Adrenal gland (tissue), 12 donors: ENCODE data around the gene SH3PXD2B. TPM values are rescaled to one million over a fixed set of nuclear protein-coding genes. Genes with fewer than 3 reads are reported as not detected.
"Not testable (repeated sequence)": the region's sequence is repeated elsewhere in the genome, so short reads cannot be mapped to it uniquely, and the experiment has no call there.

ENCODE experiments used
- DNase-seq, 7 donors: peaks; one replicate each; pipeline ENCODE4 v3.0.0-alpha.2; 2019 to 2020
- H3K27ac ChIP-seq, 5 donors: fragments of 200-600 bp; sonication (generic) in 4 of 5; 1 replicate in 3 of 5; 2 replicates in 2 of 5; pipeline versions ENCODE4 v1.5.1 to v1.8.0; 2016 to 2020; ENCODE audit warnings: mild to moderate bottlenecking in 1 of 5
- H3K27me3 ChIP-seq: fragments of 200-600 bp; 2 replicates; pipeline ENCODE4 v1.8.0; 2021
- H3K36me3 ChIP-seq, 2 donors: fragments of 200-600 bp; replicated peaks in 1 of 2; 1 replicate in 1 of 2; 2 replicates in 1 of 2; pipeline versions ENCODE4 v1.5.1 to v1.8.0; 2018 to 2022
- H3K4me1 ChIP-seq, 2 donors: fragments of 200-600 bp; replicated peaks in 1 of 2; 1 replicate in 1 of 2; 2 replicates in 1 of 2; pipeline versions ENCODE4 v1.5.1 to v1.8.0; 2018 to 2021
- H3K4me3 ChIP-seq, 4 donors: fragments of 200-600 bp; sonication (generic) in 3 of 4; one replicate each; pipeline ENCODE4 v1.5.1; 2016 to 2018
- H3K9me3 ChIP-seq, 3 donors: fragments of 200-600 bp; sonication (generic) in 1 of 3; replicated peaks in 1 of 3; 1 replicate in 2 of 3; 2 replicates in 1 of 3; pipeline versions ENCODE4 v1.5.1 to v1.8.0; 2016 to 2021
- POLR2A ChIP-seq, 2 donors: fragments of 450-650 bp; IDR thresholded peaks; one replicate each; pipeline ENCODE4 v1.6.1; 2017; ENCODE audit warnings: antibody characterized with exemption in 2 of 2, mild to moderate bottlenecking in 2 of 2, moderate library complexity in 1 of 2
- WGBS, 4 donors: extraction: QIAGEN DNeasy Blood & Tissue Kit in 2 of 4; methylation state at CpG; one replicate each; pipeline versions ENCODE4 v1.1.5 to v1.1.7; 2013 to 2017; 5-methylcytosine and 5-hydroxymethylcytosine counted together
- intact Hi-C, 2 donors: fragments of 100-400 bp; cut with DNase I; formaldehyde crosslinking; loops; one replicate each; pipeline versions ENCODE4 v1.14.1 to v1.15.0; 2022 to 2023
- polyA plus RNA-seq, 3 donors: library from polyadenylated mRNA; stranded (reverse); fragments of 200-250 nt in 2 of 3; fragments of 350-450 nt in 1 of 3; fragmentation: Illumina TruSeq in 1 of 3; extraction: RNeasy Lipid Tissue Mini Kit (QIAGEN cat#74804) in 1 of 3; gene quantifications; one replicate each; pipeline ENCODE4 v1.2.3, GENCODE V29; 2013 to 2014
- total RNA-seq, 9 donors: library from RNA; depleted of rRNA in 4 of 9; stranded (reverse); fragments of >200 nt in 4 of 9; fragments of 120-200 nt in 1 of 9; fragmentation: NEBNext Ultra II Directional in 1 of 9; extraction: Animal tissue kit (Norgen Biotek cat#: 25700) in 1 of 9; gene quantifications; one replicate each; pipeline versions ENCODE4 v1.1.0 to v1.2.4, GENCODE V29; 2013 to 2023
- TF ChIP-seq, protein P1 (sequence below), 6 experiments: fragments of 450-650 bp in 4 of 6; fragments of 200-600 bp in 2 of 6; sonication (generic) in 1 of 6; IDR thresholded peaks; 1 replicate in 5 of 6; 2 replicates in 1 of 6; pipeline versions ENCODE4 v1.5.1 to v1.8.0; 2016 to 2021; ENCODE audit warnings: antibody characterized with exemption in 6 of 6, mild to moderate bottlenecking in 2 of 6, moderate library complexity in 1 of 6
- donor health status: healthy with polysubstance abuse.
- donor health status: Bipolar disorder and iron deficiency.
- donor health status: DM: yes; HTN: yes; CAD: no.
- donor health status: DM: no; HTN: no; CAD: no.
- donor health status: DM: no; HTN: no; CAD: no.
- donor health status: DM: yes; HTN: yes; CAD: no.

SH3PXD2B gene
- total and polyA plus RNA-seq, 12 donors: 15.2 to 111 (median 51.5) TPM

- WGBS, 4 donors: 94 to 97% (median 96%) methylated on average over 6 of the region's 6 CpGs
- peaks cover 0 to 50% of the 10 kb centered on the region in 2 donors for H3K36me3 ChIP-seq
- H3K4me1 ChIP-seq: no peaks in the 10 kb centered on the region
- peaks cover 0 to 8% (median 0%) of the 10 kb centered on the region in 3 donors for H3K9me3 ChIP-seq
- H3K4me3 ChIP-seq: no peak overlapping the region
- no peaks in the 10 kb centered on the region for H3K27me3 ChIP-seq
- H3K27ac ChIP-seq: no peak overlapping the region
- intact Hi-C loops: no loop called here
- TF ChIP-seq POLR2A (IDR thresholded peaks at IDR 0.05): no peak
- TF ChIP-seq, protein P1, sequence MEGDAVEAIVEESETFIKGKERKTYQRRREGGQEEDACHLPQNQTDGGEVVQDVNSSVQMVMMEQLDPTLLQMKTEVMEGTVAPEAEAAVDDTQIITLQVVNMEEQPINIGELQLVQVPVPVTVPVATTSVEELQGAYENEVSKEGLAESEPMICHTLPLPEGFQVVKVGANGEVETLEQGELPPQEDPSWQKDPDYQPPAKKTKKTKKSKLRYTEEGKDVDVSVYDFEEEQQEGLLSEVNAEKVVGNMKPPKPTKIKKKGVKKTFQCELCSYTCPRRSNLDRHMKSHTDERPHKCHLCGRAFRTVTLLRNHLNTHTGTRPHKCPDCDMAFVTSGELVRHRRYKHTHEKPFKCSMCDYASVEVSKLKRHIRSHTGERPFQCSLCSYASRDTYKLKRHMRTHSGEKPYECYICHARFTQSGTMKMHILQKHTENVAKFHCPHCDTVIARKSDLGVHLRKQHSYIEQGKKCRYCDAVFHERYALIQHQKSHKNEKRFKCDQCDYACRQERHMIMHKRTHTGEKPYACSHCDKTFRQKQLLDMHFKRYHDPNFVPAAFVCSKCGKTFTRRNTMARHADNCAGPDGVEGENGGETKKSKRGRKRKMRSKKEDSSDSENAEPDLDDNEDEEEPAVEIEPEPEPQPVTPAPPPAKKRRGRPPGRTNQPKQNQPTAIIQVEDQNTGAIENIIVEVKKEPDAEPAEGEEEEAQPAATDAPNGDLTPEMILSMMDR (IDR thresholded peaks at IDR 0.05): no peak
- no peak for DNase-seq
These were observed 80.6 kb downstream of the SH3PXD2B start for GRCh38 chr5:172373680-172374079.

- H3K36me3 ChIP-seq: peaks cover 0 to 30% of the 10 kb centered on the region in 2 donors
- intact Hi-C loops: no loop called here
These were observed 82.6 kb downstream of the SH3PXD2B start for GRCh38 chr5:172371684-172372083.

DNA sequence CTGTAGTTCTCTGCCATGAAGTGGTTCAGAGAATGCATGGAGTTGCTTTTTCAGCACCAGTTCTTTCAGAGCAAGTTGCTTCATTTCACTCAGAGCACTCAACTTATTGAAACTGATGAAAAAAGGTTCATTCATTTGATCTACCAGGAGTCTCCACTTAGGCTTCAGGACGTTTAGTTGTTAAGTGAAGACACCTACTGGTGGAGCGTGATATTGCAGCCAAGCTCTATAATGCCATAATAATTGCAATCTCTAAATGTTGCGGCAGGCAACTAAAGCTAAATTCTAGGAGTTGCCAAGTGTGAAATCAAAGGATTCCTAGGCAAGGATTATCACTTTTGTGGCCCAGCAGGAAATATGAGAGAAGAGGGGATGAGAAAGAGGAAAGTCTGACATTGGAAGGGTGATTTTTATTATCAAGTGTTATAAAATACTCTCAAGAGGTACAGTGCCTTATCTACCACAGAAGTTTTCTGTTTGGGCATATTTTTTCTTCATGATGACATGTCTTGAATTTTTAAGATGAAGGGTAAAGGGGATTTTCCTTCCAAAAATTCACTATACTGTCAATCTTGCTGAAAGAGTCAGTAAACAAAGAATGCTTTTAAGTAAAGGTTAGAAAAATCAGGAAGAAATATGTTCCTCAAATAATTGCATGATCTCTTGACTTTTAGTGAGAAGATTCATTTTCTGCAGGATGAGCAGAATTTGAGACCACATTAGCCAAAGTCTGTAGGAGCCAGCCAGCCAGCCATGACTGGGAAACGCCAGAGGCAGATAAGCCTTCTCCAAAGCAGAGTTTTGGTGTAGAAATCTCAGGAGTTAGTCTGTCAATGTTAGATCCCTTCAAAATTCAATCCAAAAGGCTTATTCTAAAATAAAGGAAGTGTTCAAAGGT lies 83.4 kb downstream of the SH3PXD2B start:
- no peaks in the 10 kb centered on the region for H3K27me3 ChIP-seq
- 62 to 72% (median 64%) methylated on average over 4 of the region's 4 CpGs for WGBS, 4 donors
- H3K27ac ChIP-seq: no peak overlapping the region
- TF ChIP-seq, protein P1 (IDR thresholded peaks at IDR 0.05): peak; percentile 26 to 59 (median 50)
- no peak for TF ChIP-seq POLR2A (IDR thresholded peaks at IDR 0.05)
- peaks cover 0 to 24% of the 10 kb centered on the region in 2 donors for H3K36me3 ChIP-seq
- H3K4me1 ChIP-seq: no peaks in the 10 kb centered on the region
- no peak overlapping the region for H3K4me3 ChIP-seq
- intact Hi-C loops: no loop called here
- DNase-seq: peak in 5 of 7 donors; percentile 47 to 78 (median 66)
- H3K9me3 ChIP-seq: peaks cover 0 to 8% (median 0%) of the 10 kb centered on the region in 3 donors

More at GRCh38 chr5:172371684-172372083, 82.6 kb downstream of the SH3PXD2B start:
- Histone ChIP-seq H3K4me1 (no peaks in the 10 kb centered on the region), H3K27ac (no peak overlapping the region), H3K4me3 (no peak overlapping the region), H3K27me3 (no peaks in the 10 kb centered on the region), H3K9me3 (peaks cover 0 to 8% (median 0%) of the 10 kb centered on the region in 3 donors)
- WGBS, 4 donors: 94 to 98% (median 97%) methylated on average over 7 of the region's 7 CpGs
- no peak for DNase-seq
- TF ChIP-seq, protein P1 (IDR thresholded peaks at IDR 0.05): no peak
- no peak for TF ChIP-seq POLR2A (IDR thresholded peaks at IDR 0.05)

GRCh38 chr5:172370237-172370640 lies 84.1 kb downstream of the SH3PXD2B start:
- Histone ChIP-seq H3K27ac (no peak overlapping the region), H3K27me3 (no peaks in the 10 kb centered on the region), H3K9me3 (peaks cover 0 to 8% (median 0%) of the 10 kb centered on the region in 3 donors), H3K4me1 (no peaks in the 10 kb centered on the region), H3K4me3 (no peak overlapping the region), H3K36me3 (peaks cover 0 to 20% of the 10 kb centered on the region in 2 donors)
- peak in 1 of 7 donors; percentile 20 for DNase-seq
- 90 to 95% (median 93%) methylated on average over 4 of the region's 4 CpGs for WGBS, 4 donors
- TF ChIP-seq POLR2A (IDR thresholded peaks at IDR 0.05): no peak
- intact Hi-C loops: no loop called here

DNA sequence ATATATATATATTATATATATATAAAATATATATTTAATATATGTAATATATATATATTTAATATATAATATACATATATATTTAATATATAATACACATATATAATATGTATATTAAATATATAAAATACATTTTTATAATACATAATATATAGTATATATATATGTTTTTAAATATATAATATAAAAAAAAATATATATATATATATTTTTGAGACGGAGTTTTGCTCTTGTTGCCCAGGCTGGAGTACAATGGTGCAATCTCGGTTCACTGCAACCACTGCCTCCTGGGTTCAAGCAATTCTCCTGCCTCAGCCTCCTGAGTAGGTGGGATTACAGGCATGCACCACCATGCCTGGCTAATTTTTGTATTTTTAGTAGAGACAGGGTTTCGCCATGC lies 85.6 kb downstream of the SH3PXD2B start:
- H3K4me1 ChIP-seq, DNase-seq, H3K27ac ChIP-seq, intact Hi-C loops, H3K27me3 ChIP-seq, H3K4me3 ChIP-seq, H3K9me3 ChIP-seq: not testable (repeated sequence)
- peaks cover 0 to 14% of the 10 kb centered on the region in 2 donors for H3K36me3 ChIP-seq
- WGBS, 4 donors: 93 to 97% (median 96%) methylated on average over 3 of the region's 3 CpGs
